Pancreas (tissue), 10 donors: ENCODE results near the gene CFAP58. TPM values are rescaled to one million over a fixed set of nuclear protein-coding genes. Genes with fewer than 3 reads are reported as not detected.

ENCODE experiments used
- ATAC-seq, 4 donors: fragments of 200-7000 bp; cut with Tn5 transposase; one replicate each; pipeline versions ENCODE4 v1.8.0 to v1.9.1; 2020; ENCODE audit warnings: mild to moderate bottlenecking in 4 of 4, moderate library complexity in 4 of 4
- DNase-seq, 6 donors: peaks; one replicate each; pipeline ENCODE4 v3.0.0-alpha.2; 2020
- FAIRE-seq: peaks from 2 replicates; lab custom pipeline; 2012; peaks lifted over from hg19 to GRCh38; lab: Jason Lieb, UNC
- H3K27ac ChIP-seq, 4 donors: fragments of 200-600 bp; sonication (generic); 1 replicate in 3 of 4; 2 replicates in 1 of 4; pipeline versions ENCODE4 v1.5.0 to v1.8.0; 2020
- H3K27me3 ChIP-seq, 4 donors: fragments of 200-600 bp; one replicate each; pipeline ENCODE4 v1.8.0; 2021
- H3K36me3 ChIP-seq, 3 donors: fragments of 200-600 bp; sonication (generic) in 1 of 3; one replicate each; pipeline versions ENCODE4 v1.5.0 to v1.8.0; 2020 to 2021
- H3K4me1 ChIP-seq, 3 donors: fragments of 200-600 bp; one replicate each; pipeline ENCODE4 v1.8.0; 2021
- H3K4me3 ChIP-seq, 4 donors: fragments of 200-600 bp; sonication (generic) in 2 of 4; one replicate each; pipeline versions ENCODE4 v1.5.0 to v1.8.0; 2020 to 2021
- H3K9me3 ChIP-seq, 4 donors: fragments of 200-600 bp; one replicate each; pipeline ENCODE4 v1.8.0; 2021
- CTCF ChIP-seq, 4 donors: fragments of 200-600 bp; sonication (generic) in 3 of 4; IDR thresholded peaks; one replicate each; pipeline versions ENCODE4 v1.5.0 to v1.8.0; 2021; ENCODE audit warnings: antibody characterized with exemption in 4 of 4
- WGBS, 2 donors: extraction: QIAGEN DNeasy Blood & Tissue Kit; methylation state at CpG; one replicate each; pipeline ENCODE4 v1.1.7; 2013; 5-methylcytosine and 5-hydroxymethylcytosine counted together
- intact Hi-C, 3 donors: fragments of 100-400 bp; cut with DNase I; formaldehyde crosslinking; loops; one replicate each; pipeline versions ENCODE4 v1.11.1 to v1.14.2; 2022
- polyA plus RNA-seq, 2 donors: library from polyadenylated mRNA; stranded (reverse); fragments of 200-250 nt; gene quantifications; one replicate each; pipeline ENCODE4 v1.2.3, GENCODE V29; 2013
- total RNA-seq, 6 donors: library from RNA; stranded (reverse); fragmentation: NEBNext Ultra II Directional in 4 of 6; extraction: Animal tissue kit (Norgen Biotek cat#: 25700) in 4 of 6; gene quantifications; one replicate each; pipeline versions ENCODE4 v1.2.1 to v1.2.4, GENCODE V29; 2021 to 2023
- donor health status: healthy with polysubstance abuse.
- donor health status: DM: no; HTN: no; CAD: no; lungs with moderate emphysema.
- donor health status: DM: no; HTN: no; CAD: no.
- donor health status: control.
- donor health status: control.
- donor health status: Bipolar disorder and iron deficiency.
- donor health status: DM: yes; HTN: yes; CAD: no.
- donor health status: DM: no; HTN: no; CAD: no.
- donor health status: DM: no; HTN: no; CAD: no.
- donor health status: DM: yes; HTN: yes; CAD: no.

Gene CFAP58
- total and polyA plus RNA-seq, 8 donors: 0.09 to 0.53 (median 0.28) TPM; not detected in 1

DNA sequence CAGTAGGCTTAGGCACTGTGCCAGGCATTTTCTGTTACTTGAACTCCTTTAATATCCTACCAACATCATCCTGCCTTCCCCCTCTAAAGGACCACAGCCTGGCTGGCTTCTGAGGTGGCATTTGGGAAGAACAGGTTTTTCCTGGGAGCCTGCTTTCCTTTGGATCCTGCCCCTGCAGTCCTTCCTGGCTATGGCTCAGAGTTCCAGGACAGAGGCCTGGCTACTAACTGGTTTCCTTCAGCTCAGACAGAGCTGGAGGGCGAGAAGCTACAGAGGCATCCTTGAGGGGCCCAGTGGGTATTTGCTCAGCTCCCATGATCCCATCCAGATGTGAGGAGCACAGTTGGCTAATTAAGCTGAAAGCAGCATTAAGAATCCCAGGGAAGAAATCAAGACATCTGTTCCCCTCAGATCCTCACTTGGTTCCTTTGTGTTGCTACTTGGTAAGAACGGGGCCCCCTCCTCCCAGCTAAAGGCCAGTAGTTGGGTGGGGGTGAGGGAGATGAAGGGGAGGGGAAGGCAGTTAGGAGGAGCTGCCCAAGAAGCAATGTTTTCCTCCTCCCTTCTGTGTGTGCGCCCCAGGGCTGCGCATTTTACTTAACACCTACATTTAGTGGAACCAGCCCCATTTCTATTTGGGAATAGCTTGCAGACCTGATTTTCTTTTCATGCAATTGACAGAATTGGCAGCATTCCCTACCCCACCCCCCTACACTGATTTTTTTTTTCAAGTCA, 144.9 kb downstream of the CFAP58 start:
- Histone ChIP-seq H3K36me3 (no peaks in the 10 kb centered on the region), H3K9me3 (no peaks in the 10 kb centered on the region), H3K27ac (no peak overlapping the region), H3K4me3 (no peak overlapping the region), H3K4me1 (no peaks in the 10 kb centered on the region), H3K27me3 (no peaks in the 10 kb centered on the region)
- intact Hi-C loops: no loop called here
- ATAC-seq (no peak), DNase-seq (no peak), FAIRE-seq (no peak)
- WGBS, 2 donors: 51 to 71% methylated on average over 3 to 4 of the region's 4 CpGs
- TF ChIP-seq CTCF (IDR thresholded peaks at IDR 0.05): no peak

DNA sequence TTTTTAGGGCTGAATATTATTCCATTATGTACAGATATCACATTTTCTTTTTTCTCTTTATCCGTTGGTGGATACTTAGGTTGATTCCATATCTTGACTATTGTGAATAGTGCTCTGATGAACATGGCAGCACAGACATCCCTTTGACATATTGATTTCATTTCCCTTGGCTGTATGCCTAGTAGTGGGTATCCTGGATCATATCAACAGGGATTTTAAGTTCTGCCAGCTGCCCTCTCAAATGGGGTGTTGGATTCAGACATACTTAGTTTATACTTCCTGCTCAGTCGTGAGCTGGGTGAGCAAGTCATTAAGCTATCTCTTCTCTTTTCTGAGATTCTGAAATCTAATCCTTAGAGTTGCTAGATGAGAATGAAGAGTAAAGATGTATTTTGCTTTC, 147.8 kb downstream of the CFAP58 start:
- intact Hi-C loops: no loop called here
- no peak for FAIRE-seq
- no peak for TF ChIP-seq CTCF (IDR thresholded peaks at IDR 0.05)

DNA sequence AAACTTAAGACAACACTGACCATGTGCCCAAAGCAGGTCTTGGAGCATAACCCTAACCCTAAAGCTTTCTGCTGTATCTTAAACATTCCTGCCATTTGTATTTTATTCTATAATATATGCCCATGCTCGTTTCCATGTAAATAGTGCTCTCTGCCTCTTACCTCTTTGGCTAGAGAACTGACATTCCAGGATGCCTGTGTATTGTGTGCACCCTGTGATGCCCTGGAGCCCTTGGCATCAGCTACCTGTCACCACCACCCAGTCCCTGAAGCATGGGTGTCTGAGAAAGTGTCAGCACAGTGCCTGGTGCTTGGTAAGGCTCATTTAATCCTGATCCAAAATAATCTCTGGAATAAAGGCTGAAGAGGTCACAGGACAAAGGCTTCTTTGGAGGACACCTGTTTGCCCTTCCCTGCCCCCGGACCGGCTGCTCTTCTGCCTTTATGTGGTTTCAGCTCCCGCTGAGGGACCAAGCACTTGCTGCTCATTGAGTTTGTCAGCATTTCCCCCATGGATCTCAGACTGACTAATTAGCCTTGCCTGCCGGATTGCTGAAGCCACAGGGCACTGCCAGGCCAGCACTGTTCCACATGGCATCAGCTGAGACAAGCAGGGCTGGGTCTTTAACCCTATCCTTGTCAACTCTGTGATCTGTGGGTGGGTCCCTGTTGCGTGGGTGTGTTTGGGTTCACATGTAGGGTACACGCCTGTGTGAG, 148.4 kb downstream of the CFAP58 start:
- Histone ChIP-seq H3K27me3 (no peaks in the 10 kb centered on the region), H3K4me3 (no peak overlapping the region), H3K4me1 (no peaks in the 10 kb centered on the region), H3K36me3 (no peaks in the 10 kb centered on the region), H3K9me3 (no peaks in the 10 kb centered on the region), H3K27ac (no peak overlapping the region)
- intact Hi-C loops: no loop called here
- ATAC-seq (no peak), FAIRE-seq (no peak), DNase-seq (no peak)
- no peak for TF ChIP-seq CTCF (IDR thresholded peaks at IDR 0.05)
- WGBS, 2 donors: 44 to 50% methylated on average over 7 of the region's 7 CpGs

More for the DNA sequence above, 147.8 kb downstream of the CFAP58 start:
- Histone ChIP-seq H3K4me1 (no peaks in the 10 kb centered on the region), H3K36me3 (no peaks in the 10 kb centered on the region), H3K9me3 (no peaks in the 10 kb centered on the region), H3K27me3 (no peaks in the 10 kb centered on the region), H3K4me3 (no peak overlapping the region), H3K27ac (no peak overlapping the region)
- DNase-seq: no peak
- ATAC-seq: no peak
- 35% methylated on average over 2 of the region's 2 CpGs for WGBS, 2 donors

GRCh38 chr10:104502907-104503306, 149.3 kb downstream of the CFAP58 start:
- intact Hi-C loops: no loop called here
- no peaks in the 10 kb centered on the region for H3K27me3 ChIP-seq
- no peaks in the 10 kb centered on the region for H3K4me1 ChIP-seq
- no peaks in the 10 kb centered on the region for H3K36me3 ChIP-seq
- FAIRE-seq (no peak), DNase-seq (no peak), ATAC-seq (no peak)
- no peak for TF ChIP-seq CTCF (IDR thresholded peaks at IDR 0.05)
- H3K27ac ChIP-seq: no peak overlapping the region
- 27% methylated on average over 6 of the region's 6 CpGs for WGBS, 2 donors
- H3K4me3 ChIP-seq: no peak overlapping the region
- H3K9me3 ChIP-seq: no peaks in the 10 kb centered on the region

Other genes with a start within 250 kb of the CFAP58 start
- 1 to 10 TPM; 2.5 to 3.3 (median 3.0) TPM for gene SFR1, start 231.7 kb upstream of the CFAP58 start, total RNA-seq
- 1 to 10 TPM; 2.9 to 3.7 TPM for gene SFR1, start 231.7 kb upstream of the CFAP58 start, polyA plus RNA-seq
- gene CFAP43, start 121.5 kb upstream of the CFAP58 start, total RNA-seq: 1 to 10 TPM in 4 of 6 donors, under 1 TPM in 2; 0.60 to 2.4 (median 1.7) TPM
- 1 to 10 TPM; 3.5 to 6.2 TPM for gene CFAP43, start 121.5 kb upstream of the CFAP58 start, polyA plus RNA-seq
- 10 to 100 TPM; 22.7 to 52.1 (median 36.6) TPM for gene GSTO1, start 98.9 kb upstream of the CFAP58 start, total RNA-seq
- 10 to 100 TPM; 66.6 to 76.0 TPM for gene GSTO1, start 98.9 kb upstream of the CFAP58 start, polyA plus RNA-seq
- 10 to 100 TPM; 13.8 to 25.7 (median 17.1) TPM for gene GSTO2, start 84.6 kb upstream of the CFAP58 start, total RNA-seq
- gene GSTO2, start 84.6 kb upstream of the CFAP58 start, polyA plus RNA-seq: 10 to 100 TPM; 21.9 to 28.1 TPM
- gene ITPRIP, start 15.4 kb upstream of the CFAP58 start, total RNA-seq: 1 to 10 TPM; 2.0 to 7.1 (median 2.8) TPM
- 1 to 10 TPM; 1.8 to 2.3 TPM for gene ITPRIP, start 15.4 kb upstream of the CFAP58 start, polyA plus RNA-seq